ENCODE measurements around the gene EXTL1. TPM values are rescaled to one million over a fixed set of nuclear protein-coding genes. Genes with fewer than 3 reads are reported as not detected.

Gene EXTL1
- total RNA-seq, 1 experiment from 2014 or later, result 1.0 TPM

GRCh38 chr1:26064553-26064952 lies 43.0 kb downstream of the EXTL1 start:
- H3K4me3 Mint-ChIP-seq, result no peak overlapping the region

More at GRCh38 chr1:26064553-26064952, 43.0 kb downstream of the EXTL1 start:
- no peak overlapping the region for H3K18ac ChIP-seq (ENCODE audit: insufficient read length, low read depth, low read length)
- TF ChIP-seq CTCF (conservative IDR thresholded peaks at IDR 0.05), result no peak
- no peaks in the 10 kb centered on the region for H3K4me1 ChIP-seq (ENCODE audit: insufficient read depth, low read length)
- no peak overlapping the region for H3K27ac ChIP-seq (ENCODE audit: insufficient read length, low read depth, low read length)
- H3K4me1 Mint-ChIP-seq, result peaks cover 11 to 24% of the 10 kb centered on the region in 2 experiments
- H4K8ac ChIP-seq (replicated peaks; ENCODE audit: insufficient read length, low read depth, low read length), result no peak overlapping the region
- H3K4ac ChIP-seq (ENCODE audit: low read depth, low read length), result no peak overlapping the region
- no CpG with 5 or more reads among the region's 3 CpGs for WGBS (ENCODE audit: extremely low coverage, insufficient read length, low lambda C conversion rate)
- no peak overlapping the region for H3K9ac ChIP-seq (ENCODE audit: extremely low read depth, insufficient read length, low read length)
- H4K91ac ChIP-seq (ENCODE audit: insufficient read length, low read depth, low read length), result no peak overlapping the region
- H2BK5ac ChIP-seq (ENCODE audit: insufficient read length, low read length), result no peak overlapping the region
- no peaks in the 10 kb centered on the region for H3K79me2 ChIP-seq (ENCODE audit: insufficient read depth, low read length)
- no peak overlapping the region for H2AK5ac ChIP-seq (ENCODE audit: insufficient read length, low read length)
- H3K36me3 Mint-ChIP-seq (ENCODE audit: insufficient read depth in 1 of 3, low read depth in 3 of 3), result no peaks in the 10 kb centered on the region
- H2BK120ac ChIP-seq (ENCODE audit: low read depth, low read length, poor library complexity, severe bottlenecking), result no peak overlapping the region
- no peak overlapping the region for H3T11ph ChIP-seq (ENCODE audit: low read length)
- H3K23me2 ChIP-seq (ENCODE audit: insufficient read length, low read depth, low read length, poor library complexity, severe bottlenecking), result no peaks in the 10 kb centered on the region
- H3K27me3 Mint-ChIP-seq (ENCODE audit: low read depth), result peaks cover 32% of the 10 kb centered on the region
- no peak overlapping the region for H2AFZ ChIP-seq (ENCODE audit: low read length)
- no peak overlapping the region for H4K5ac ChIP-seq (ENCODE audit: insufficient read length, low read depth, low read length)
- no peak overlapping the region for H3K14ac ChIP-seq (ENCODE audit: insufficient read depth, low read length)
- no peak for DNase-seq
- no peaks in the 10 kb centered on the region for H4K20me1 ChIP-seq (ENCODE audit: control insufficient read depth, insufficient read depth, insufficient read length)
- no peak overlapping the region for H2BK12ac ChIP-seq (ENCODE audit: insufficient read length, low read depth, low read length)
- H3K9me3 Mint-ChIP-seq, result no peaks in the 10 kb centered on the region
- no peak overlapping the region for H3K23ac ChIP-seq (ENCODE audit: insufficient read length, low read depth, low read length)
- H3K56ac ChIP-seq (ENCODE audit: insufficient read length, low read depth, low read length), result no peak overlapping the region
- H3K9me3 ChIP-seq (ENCODE audit: control insufficient read depth, low read depth, low read length), result no peaks in the 10 kb centered on the region
- no peaks in the 10 kb centered on the region for H3K79me1 ChIP-seq (ENCODE audit: insufficient read depth, low read depth, low read length, poor library complexity, severe bottlenecking)
- H3K27me3 ChIP-seq (ENCODE audit: insufficient read depth, low read length), result no peaks in the 10 kb centered on the region
- no peak overlapping the region for H2BK20ac ChIP-seq (ENCODE audit: low read depth, low read length, poor library complexity, severe bottlenecking)
- H3K27ac Mint-ChIP-seq, result no peak overlapping the region
- no peak overlapping the region for H2BK15ac ChIP-seq (ENCODE audit: low read depth, low read length)
- no peak overlapping the region for H3K4me2 ChIP-seq (ENCODE audit: insufficient read depth, insufficient read length, low read length)

Measured in H9 (cell line).